GM21619 (cell line): ENCODE results near the gene SCN8A.

Experiments
- ATAC-seq: cut with Tn5 transposase; IDR thresholded peaks from one replicate; pipeline ENCODE4 v1.9.1; 2021; ENCODE audit not compliant: unreplicated experiment

SCN8A gene

DNA sequence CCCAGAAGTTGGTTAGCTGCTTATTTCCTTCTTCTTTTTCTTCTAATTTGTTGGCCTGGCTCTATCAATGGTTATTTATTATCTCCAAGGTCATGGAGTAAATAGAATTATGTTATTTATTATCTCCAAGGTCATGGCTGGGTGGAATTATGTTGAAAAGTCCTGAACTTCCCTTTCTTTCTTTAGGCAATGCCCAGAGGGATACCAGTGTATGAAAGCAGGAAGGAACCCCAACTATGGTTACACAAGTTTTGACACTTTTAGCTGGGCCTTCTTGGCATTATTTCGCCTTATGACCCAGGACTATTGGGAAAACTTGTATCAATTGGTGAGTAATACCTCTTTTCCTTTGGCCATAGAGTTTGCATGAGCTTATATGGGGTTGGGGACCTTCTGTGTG is 111.6 kb downstream of the SCN8A start:
- ATAC-seq: no peak

GRCh38 chr12:51705450-51705849 is 114.4 kb downstream of the SCN8A start:
- ATAC-seq: no peak

- no peak for ATAC-seq
Measured at GRCh38 chr12:51706206-51706605, 115.2 kb downstream of the SCN8A start.

GRCh38 chr12:51714666-51715065 is 123.6 kb downstream of the SCN8A start:
- ATAC-seq: no peak

DNA sequence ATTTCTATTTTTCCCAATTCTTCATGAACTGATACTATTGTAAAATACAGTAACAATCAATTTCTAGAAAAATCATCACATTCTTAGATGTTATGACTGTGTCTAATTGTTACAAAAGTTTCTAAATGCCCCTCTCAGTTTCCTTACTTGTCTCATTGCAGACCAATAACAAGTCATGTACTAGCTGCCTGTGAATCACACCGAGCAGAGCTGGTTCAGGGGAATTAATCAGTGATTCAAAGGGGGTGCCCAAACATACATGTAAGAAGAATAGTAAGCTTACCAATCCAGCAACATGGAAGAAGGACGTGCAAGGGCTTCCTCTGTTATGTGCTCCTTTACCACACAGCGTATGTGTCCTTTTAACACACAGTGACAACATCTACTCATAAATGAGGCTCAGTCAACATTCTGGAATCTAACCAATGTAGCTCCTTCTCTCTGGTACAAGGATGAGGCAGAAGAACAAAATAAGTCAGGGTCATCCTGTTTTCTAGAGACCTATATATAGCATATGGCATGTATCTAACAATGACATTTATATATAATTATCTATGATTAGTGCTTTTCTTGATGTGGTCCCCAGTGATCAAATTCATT is 126.4 kb downstream of the SCN8A start:
- ATAC-seq: no peak

DNA sequence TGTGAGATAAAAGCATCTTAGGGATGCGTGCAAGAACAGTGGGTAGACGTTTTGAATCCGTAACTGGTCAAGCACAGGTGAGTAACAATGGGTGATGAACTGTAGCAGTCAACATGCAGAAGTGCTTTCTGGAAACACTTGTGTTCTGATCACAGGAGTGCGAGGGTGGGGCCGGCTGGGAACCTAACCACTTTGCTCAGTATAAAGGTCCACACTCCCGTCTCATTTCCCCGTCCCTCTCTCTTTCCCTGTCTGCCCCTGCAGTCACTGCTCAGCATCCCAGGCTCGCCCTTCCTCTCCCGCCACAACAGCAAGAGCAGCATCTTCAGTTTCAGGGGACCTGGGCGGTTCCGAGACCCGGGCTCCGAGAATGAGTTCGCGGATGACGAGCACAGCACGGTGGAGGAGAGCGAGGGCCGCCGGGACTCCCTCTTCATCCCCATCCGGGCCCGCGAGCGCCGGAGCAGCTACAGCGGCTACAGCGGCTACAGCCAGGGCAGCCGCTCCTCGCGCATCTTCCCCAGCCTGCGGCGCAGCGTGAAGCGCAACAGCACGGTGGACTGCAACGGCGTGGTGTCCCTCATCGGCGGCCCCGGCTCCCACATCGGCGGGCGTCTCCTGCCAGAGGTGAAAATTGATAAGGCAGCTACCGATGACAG is 130.4 kb downstream of the SCN8A start:
- no peak for ATAC-seq

DNA sequence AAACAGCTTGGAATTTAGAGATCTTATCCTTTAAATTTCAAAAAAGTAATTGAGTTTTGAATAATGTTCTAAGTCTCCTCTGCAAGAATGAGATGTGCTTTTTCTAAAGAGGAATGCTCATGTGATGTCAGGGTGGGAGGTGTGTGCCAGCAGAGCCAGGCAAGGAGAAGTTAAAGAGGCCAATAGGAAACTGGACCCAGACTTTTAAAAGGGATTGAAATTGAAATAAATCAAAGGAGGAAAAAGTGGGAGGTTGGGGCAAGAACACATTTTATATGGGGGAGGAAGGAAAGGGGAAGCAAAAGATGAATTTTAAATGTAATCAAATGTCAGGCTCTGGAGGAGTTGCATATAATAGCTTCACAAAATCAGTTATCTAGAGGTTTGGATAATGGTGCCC is 131.4 kb downstream of the SCN8A start:
- ATAC-seq: no peak

DNA sequence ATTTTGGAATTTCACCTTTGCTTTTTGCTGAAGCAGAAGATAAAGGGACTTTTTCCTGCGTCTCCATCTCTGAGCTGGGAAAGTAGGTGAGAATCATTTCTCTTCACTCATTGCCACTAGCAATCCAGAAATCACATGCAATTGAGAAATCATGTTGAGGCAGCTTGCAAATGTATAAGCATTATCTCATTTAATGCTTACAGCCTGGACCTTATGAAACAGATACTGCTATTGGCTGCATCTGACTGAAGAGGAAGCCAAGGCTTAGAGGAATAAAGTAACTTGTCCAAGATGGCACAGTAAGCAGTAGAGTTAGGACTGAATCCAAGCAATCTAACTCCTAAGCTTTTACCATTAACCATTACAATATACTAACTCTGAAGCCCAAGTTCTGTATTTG is 135.1 kb downstream of the SCN8A start:
- no peak for ATAC-seq

DNA sequence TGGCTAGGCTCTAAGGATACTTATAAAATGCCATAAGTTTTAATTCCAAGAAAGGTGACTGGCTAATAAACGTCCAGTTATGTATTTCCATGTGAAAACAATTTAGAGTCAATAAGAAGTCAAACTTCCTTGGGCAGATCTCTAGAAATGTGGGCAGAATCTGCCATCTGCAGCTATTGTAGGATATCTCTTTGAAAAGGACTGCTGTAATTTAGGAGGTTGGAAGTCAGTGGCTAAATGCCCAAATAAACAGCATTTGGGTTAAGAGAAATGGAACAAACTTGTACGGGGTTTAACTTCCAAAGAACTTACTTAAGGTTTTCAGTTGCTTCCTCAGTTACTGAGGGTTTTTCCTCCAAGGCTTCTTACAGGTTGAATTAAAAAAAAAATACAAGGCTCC is 135.9 kb downstream of the SCN8A start:
- ATAC-seq: no peak

DNA sequence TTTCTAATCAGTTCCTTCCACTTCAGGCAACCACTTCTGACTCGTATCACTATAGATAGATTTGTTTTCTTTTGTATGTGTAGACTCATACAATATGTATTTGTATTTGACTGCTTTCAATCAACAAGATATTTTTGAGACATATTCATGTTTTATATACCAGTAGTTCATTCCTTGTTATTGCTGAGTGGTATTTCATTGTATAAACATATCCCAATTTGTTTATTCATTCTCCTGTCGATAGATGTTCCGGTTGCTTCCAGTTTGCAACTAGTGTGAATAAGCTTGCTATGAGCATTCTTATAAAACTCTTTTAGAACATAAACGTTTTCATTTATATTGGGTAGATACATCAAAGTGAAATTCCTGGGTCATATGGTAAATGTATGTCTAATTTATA is 138.3 kb downstream of the SCN8A start:
- ATAC-seq: no peak

DNA sequence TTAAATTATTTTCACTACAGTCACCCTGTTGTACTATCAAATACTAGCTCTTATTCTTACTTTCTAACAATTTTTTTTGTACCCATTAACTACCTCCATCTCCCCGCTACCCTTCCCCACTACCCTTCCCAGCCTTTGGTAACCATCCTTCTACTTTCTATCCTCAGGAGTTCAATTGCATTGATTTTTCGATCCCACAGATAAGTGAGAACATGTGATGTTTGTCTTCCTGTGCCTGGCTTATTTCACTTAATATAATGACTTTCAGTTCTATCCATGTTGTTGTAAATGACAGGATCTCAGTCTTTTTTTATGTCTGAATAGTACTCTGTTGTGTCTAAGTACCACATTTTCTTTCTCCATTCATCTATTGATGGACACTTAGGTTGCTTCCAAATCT is 139.7 kb downstream of the SCN8A start:
- ATAC-seq: no peak

DNA sequence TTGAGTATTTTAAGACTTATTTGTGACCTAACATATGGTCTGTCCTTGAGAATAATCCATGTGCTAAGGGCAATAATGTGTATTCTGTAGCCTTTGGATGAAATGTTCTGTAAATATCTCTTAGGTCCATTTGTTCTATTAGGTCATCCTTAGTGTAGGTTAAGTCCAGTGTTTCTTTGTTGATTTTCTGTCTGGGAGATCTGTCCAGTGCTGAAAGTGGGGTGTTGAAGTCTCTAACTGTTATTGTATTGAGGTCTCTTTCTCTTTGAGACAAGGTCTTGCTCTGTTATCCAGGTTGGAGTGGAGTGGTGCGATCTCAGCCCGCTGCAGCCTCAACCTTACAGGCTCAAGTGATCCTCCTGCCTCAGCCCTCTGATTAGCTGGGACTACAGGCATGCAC is 149.5 kb downstream of the SCN8A start:
- no peak for ATAC-seq

GRCh38 chr12:51744235-51744634 is 153.2 kb downstream of the SCN8A start:
- ATAC-seq: no peak

- no peak for ATAC-seq
Measured at GRCh38 chr12:51744957-51745356, 153.9 kb downstream of the SCN8A start.

DNA sequence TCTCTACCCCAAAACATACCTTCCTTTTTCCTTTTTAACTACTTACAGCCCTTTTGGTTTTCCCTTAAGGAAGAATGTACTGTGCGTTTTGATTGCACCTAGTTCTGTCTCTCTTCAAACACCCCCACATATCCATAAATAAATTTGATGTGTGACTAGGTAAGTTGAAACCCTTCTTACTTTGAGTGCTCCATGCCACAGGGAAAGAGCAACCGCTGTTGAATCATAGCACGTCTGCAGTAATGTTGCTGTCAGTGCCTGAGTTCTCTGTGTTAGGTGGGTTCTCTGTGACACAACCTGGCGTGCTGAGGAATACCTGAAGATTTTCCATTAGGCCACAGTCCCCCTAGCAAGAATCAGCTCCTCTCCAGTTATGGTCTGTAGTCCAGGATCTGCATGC is 155.4 kb downstream of the SCN8A start:
- ATAC-seq: no peak

DNA sequence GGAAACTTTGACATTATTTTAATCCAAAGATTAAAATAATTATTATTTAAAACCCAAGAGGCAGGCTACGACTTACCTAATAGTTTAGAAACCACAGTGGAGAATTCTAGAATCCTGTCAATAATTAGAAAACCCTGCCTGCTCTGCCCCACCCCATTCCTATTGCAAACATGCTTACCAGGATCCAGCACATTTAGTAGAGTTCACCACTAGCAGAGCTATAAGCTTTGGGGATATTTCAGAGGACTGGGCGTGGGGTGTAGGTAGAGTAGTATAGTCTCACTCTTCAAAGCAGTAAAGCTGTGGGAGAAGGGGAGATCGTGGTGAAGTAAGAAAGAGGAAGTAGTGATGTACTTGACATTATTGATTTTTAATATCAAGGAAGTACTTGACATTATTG is 157.2 kb downstream of the SCN8A start:
- no peak for ATAC-seq

- ATAC-seq: no peak
Measured at GRCh38 chr12:51749206-51749985, 158.4 kb downstream of the SCN8A start.

GRCh38 chr12:51749986-51750317 is 158.9 kb downstream of the SCN8A start:
- no peak for ATAC-seq

- no peak for ATAC-seq
Measured at GRCh38 chr12:51751661-51752060, 160.6 kb downstream of the SCN8A start.

DNA sequence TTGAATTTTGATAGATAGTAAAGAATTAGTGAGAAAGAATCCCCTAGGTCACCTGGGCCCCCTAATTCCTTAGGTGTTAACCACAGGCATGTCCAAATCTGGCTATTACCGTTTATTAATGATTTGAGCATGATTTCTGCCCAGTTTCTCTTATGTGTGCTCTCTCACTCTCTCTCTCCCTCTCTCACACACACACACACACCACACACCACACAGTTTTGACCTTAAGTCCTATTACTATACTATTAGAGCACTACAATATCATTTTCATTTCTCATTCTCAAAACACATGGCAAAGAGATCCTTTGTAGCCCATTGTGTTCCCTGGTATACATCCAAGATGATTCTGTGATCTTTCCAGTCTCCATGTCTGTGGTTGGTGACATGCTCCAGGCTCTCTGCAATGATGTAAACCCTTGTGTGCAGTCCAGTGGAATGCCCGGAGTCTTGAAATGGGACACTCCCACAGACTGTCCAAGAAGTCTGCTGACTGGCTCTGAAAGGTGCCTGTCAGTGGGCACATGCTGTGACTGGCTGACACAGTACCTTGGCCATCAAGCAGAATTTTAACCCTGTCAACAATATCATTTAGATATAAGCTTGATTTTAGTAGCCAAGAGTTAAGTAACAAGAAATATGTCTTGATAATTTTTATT is 161.3 kb downstream of the SCN8A start:
- no peak for ATAC-seq

GRCh38 chr12:51753980-51754675 is 163.1 kb downstream of the SCN8A start:
- no peak for ATAC-seq
